ENCODE measurements around the gene TM9SF4. TPM values are rescaled to one million over a fixed set of nuclear protein-coding genes. Genes with fewer than 3 reads are reported as not detected.

Gene TM9SF4
- total RNA-seq, 1 donor from 2014 or later: 15.1 TPM

DNA sequence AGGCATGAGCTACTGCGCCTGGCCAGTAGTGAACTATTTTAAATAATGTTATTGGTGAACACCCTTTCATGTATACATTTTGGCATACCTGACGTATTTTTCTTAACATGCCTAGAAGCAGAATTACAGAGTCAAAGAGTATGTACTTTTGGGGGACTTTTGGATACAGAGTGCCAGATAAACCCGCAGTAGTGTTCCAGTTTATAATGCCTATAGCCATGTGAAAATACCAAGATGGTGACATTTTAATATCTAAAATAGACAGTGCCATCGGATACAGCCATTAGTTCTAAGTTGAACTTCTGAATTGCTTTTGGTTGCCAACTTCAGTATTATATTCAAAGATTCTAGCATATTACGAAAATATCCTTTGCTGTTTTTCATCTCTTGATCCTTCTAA lies 20.3 kb downstream of the TM9SF4 start:
- DNase-seq: no peak

- DNase-seq: no peak
Measured at GRCh38 chr20:32130352-32130751, 20.8 kb downstream of the TM9SF4 start.

DNA sequence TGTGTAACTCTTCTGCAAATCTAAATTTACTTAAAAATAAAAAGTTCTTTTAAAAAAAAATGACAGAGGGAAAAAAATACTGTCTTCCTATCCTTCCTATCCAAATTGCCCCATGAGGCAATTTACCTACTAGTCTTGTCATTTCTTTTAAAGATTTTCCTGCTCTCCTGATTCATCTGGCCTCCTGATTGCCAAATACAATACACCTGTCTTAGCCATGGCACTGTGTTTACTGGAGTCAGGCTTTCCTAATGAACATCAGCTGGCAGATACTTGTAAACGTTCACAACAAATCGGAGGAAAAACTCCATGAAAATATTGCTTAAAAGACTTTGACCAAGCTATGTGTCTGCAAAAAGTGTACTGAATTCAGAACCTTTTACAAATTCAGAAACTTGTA lies 21.5 kb downstream of the TM9SF4 start:
- DNase-seq: no peak

GRCh38 chr20:32132911-32133549 lies 23.5 kb downstream of the TM9SF4 start:
- no peak for DNase-seq

- DNase-seq: no peak
Measured at GRCh38 chr20:32134026-32134425, 24.5 kb downstream of the TM9SF4 start.

- DNase-seq: no peak
Measured at GRCh38 chr20:32135983-32136515, 26.5 kb downstream of the TM9SF4 start.

GRCh38 chr20:32138921-32139320 lies 29.4 kb downstream of the TM9SF4 start:
- DNase-seq: no peak

DNA sequence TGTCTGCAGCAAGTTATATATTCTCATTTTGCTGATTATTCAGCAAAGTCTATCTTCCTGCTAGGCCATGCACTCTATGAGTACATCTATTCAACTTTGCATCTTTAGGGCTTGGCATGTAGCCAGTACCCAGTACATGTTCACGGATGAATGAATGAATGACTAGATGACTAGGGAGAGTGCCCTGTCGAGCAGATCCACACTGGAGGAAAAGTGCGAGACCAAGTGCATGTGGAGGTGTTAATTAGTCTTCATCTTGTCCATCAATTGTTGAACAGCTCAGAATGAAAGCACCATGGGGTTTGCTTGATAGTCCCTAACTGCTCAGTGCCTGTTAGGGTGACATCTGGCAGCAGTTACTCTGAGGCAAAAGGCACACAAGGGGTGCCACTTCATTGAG lies 30.4 kb downstream of the TM9SF4 start:
- DNase-seq: no peak

DNA sequence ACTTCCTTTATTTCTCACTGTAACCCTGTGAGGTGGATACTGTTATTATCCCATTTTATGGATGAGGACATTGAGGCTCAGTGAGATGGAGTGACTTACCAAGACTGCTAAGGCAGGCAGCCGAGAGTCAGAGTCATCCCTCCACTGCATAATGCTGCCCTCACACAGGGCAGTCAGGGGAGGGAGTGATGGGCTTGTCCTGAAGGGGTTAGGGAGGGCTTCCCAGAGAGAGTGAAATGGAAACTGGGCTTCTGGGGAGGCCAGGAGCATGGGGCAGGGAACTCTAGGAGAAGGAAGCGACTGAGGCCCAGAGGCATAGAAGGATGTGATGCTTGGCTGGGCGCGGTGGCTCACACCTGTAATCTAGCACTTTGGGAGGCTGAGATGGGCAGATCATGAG lies 31.1 kb downstream of the TM9SF4 start:
- no peak for DNase-seq

- DNase-seq: no peak
Measured at GRCh38 chr20:32141465-32141980, 32.0 kb downstream of the TM9SF4 start.

DNA sequence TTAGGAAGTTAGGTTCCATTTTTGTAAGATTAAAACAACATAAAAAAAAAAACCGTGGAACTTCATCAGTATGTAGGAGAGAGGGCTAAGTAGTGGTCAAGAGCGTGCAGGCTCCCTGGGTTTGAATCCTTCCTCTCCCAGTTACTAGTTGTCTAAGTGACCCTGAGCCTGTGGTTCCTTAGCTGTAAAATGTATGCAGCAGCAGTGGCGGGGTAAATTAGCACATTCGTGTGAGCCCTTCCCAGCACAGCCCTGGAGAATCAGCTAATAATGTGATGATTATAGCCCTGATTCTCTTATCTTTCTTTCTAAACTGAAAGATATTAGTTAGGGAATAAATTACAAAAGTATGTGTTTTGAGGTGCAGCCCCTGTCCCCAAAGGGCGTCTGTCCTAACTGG lies 32.6 kb downstream of the TM9SF4 start:
- DNase-seq: no peak

- DNase-seq: no peak
Measured at GRCh38 chr20:32142991-32143390, 33.5 kb downstream of the TM9SF4 start.

GRCh38 chr20:32144898-32145662 lies 35.6 kb downstream of the TM9SF4 start:
- no peak for DNase-seq

- no peak for DNase-seq
Measured at GRCh38 chr20:32149566-32150170, 40.2 kb downstream of the TM9SF4 start.

DNA sequence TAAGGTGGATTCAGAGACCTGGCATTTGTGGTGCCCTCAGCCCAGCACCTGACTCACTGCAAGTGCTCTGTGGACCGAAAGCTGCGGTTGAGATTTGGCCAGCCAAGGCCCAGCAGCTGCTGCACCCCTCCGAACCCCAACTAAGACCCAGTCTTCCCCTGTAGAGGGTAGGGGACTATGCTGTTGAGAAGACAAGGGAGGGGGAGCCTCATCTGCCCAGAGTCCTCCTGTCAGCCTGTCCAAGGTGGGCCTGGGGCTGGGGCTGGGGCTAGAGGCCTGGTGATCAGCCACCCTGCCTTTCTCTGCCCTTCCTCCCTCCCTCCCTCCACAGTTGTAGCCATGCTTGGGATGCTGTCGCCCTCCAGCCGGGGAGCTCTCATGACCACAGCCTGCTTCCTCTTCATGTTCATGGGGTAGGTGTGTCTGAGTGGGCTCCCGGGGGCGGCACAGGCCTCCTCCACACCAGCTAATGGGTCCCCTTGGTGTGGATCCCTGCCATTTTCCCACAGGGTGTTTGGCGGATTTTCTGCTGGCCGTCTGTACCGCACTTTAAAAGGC lies 40.9 kb downstream of the TM9SF4 start:
- DNase-seq: no peak

DNA sequence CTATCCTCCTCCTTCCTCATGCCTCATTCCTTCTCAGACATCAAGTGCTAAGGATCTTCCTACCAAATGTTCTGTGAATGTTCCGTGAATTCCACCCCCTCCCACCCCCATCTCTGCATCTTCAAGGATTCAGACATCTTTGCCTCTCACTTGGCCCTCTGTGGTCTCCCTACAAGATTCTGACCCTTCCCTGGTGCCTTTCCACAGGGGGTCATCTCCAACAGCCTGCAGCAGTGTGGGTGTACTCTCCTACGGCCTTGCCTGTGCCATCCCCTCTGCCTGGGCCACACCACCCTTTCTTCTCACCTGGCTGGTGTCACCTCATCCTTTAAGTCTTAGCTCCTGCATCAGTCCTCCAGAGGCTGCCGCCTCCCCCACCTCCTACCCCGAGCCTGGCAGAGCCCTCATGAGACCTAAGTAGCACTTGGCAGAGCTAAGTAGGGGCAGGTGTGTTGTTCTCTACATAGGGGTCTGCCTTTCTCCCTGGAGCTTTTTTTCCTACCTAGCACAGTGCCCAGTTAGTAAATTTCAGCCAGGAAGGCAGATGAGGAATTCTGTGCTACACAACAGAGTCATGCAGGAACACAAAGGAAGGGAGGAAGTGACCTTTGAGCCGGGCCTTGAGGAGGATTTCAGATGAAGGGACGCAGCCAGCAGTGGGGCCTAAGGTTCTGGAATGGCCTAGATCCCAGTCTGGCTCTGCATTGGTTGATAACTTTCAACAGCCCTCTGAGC lies 43.1 kb downstream of the TM9SF4 start:
- no peak for DNase-seq

DNA sequence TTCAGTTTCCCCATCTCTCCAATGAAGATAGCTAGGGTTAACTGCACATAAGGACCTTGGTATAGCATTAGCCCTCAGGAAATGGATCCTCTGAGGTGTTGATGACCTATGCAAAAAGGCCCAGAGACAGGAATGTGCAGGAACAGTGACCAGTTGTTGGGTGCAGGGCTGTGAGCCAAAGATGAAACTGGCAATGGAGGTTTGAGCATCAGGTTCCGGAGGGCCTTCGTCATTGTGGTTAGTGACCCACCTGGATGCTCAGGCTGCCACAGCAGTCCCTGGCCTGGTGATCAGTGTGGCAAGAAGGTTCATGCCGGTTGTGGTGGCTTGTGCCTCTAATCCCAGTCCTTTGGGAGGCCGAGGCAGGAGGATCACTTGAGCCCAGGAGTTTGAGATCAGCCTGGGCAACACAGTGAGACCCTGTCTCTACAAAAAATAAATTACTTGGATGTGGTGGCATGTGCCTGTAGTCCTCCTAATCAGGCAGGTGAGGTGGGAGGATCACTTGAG lies 43.7 kb downstream of the TM9SF4 start:
- no peak for DNase-seq

- no peak for DNase-seq
Measured at GRCh38 chr20:32153771-32154170, 44.3 kb downstream of the TM9SF4 start.

DNA sequence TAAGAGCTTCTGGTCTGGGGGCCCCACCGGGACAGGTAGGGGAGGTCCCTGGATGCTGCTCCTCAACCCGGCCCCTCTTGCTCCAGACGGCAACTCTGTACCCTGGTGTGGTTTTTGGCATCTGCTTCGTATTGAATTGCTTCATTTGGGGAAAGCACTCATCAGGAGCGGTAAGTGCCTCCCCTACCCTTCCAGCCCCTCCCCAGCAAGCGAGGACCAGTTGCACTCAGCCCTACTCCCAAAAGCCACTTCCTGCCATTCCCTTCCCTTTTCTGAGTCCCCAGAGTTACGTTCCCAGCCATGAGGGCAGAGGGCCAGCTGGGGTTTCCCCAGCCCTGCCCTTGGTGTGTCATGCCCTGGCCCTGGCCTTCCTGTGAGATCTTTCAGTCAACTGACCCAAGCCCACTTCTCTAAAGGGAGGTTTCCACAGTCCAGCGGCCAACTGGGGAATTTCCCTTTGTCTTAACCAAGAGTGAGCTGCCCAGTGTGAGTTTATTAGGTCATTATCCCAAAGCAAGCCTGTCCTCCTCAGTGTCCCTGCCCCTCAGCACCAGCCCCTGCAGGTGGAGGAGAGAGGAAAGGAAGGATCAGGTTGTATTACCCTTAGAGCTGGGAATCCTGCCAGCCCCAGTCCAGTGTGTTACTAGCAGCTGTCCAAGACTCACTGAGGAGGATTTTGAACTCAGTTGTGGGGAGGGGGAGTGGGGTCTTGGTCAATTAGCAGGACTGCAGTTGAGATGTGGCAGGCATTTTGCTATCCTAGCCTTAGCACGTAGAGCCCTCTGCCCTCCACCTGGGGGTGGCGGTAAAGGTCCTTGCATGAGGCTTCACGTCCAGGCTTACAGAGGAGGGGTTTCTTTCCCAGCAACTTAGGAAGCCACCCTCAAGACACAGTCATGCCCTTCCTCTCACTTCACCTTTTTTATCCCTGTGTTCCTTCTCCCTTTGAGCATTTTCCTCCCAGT lies 45.8 kb downstream of the TM9SF4 start:
- DNase-seq: peak; percentile 21

- no peak for DNase-seq
Measured at GRCh38 chr20:32157611-32158010, 48.1 kb downstream of the TM9SF4 start.

- no peak for DNase-seq
Measured at GRCh38 chr20:32158351-32158750, 48.8 kb downstream of the TM9SF4 start.

Data from occipital lobe (tissue), 2 donors.